K562 treated with DMSO at 1 percent for 4 hours (cell line): ENCODE data around the gene EXT2. TPM values are rescaled to one million over a fixed set of nuclear protein-coding genes. Genes with fewer than 3 reads are reported as not detected.

Source experiments
- total RNA-seq: library from RNA; unstranded; fragments of 300-600 nt; gene quantifications from 2 replicates; pipeline ENCODE4 v1.2.3, GENCODE V29; 2022; ENCODE audit not compliant: insufficient read depth

EXT2 gene
- 46.6 and 47.0 TPM in 2 replicates for total RNA-seq

GRCh38 chr11:44095506-44096359, at the start of gene EXT2:
EXT2 (plus strand) TSS chr11:44095678; CDS start chr11:44107713, 12,035 bp downstream.

GRCh38 chr11:44047931-44048431, 47.5 kb upstream of the EXT2 start, which contains the start of gene ACCSL:
ACCSL (plus strand) TSS chr11:44047981; CDS start chr11:44048037, 56 bp downstream.

GRCh38 chr11:44065841-44066731, 29.4 kb upstream of the EXT2 start, which contains the start of gene ACCS:
ACCS (plus strand) TSS chr11:44066270; CDS start chr11:44067628, 1,358 bp downstream.

Other genes starting within 250 kb of the EXT2 start
- 26.0 and 35.1 TPM in 2 replicates for gene ALKBH3, start 214.8 kb upstream of the EXT2 start, total RNA-seq
- 4.9 and 8.1 TPM in 2 replicates for gene C11orf96, start 153.0 kb upstream of the EXT2 start, total RNA-seq
- gene ACCSL, start 47.7 kb upstream of the EXT2 start, total RNA-seq = not detected in 2 replicates
- gene ACCS, start 29.4 kb upstream of the EXT2 start, total RNA-seq = 12.0 and 16.5 TPM in 2 replicates
- 0.46 and 0.65 TPM in 2 replicates for gene ALX4, start 214.5 kb downstream of the EXT2 start, total RNA-seq